Measurements from ENCODE around the gene ZDHHC14. TPM values are rescaled to one million over a fixed set of nuclear protein-coding genes. Genes with fewer than 3 reads are reported as not detected.

The ZDHHC14 gene
- total and polyA plus RNA-seq, 2 of the 8 experiments (the other 6 are each of a cell fraction or from before 2014, with no cell fraction given) = 2.9 to 5.3 TPM

GRCh38 chr6:157699777-157700636 is 319.0 kb downstream of the ZDHHC14 start:
- peaks cover 0 to 7% (median 0%) of the 10 kb centered on the region in 4 experiments; a peak in 2 of 7 replicates for H3K4me1 ChIP-seq (replicated peaks in 1 of 4; ENCODE audit: control insufficient read depth in 3 of 4, insufficient read depth in 4 of 4, low read length in 3 of 4)
- H3K79me2 ChIP-seq (ENCODE audit: control insufficient read depth in 1 of 2, insufficient read depth in 2 of 2, low read length in 2 of 2) = no peaks in the 10 kb centered on the region
- no peaks in the 10 kb centered on the region; a peak in 1 of 4 replicates for H3K9me3 ChIP-seq (ENCODE audit: insufficient read depth in 2 of 2, low read depth in 1 of 2, low read length in 1 of 2)
- H3K14ac ChIP-seq (ENCODE audit: insufficient read length) = no peak overlapping the region
- 71% methylated on average over 17 of the region's 17 CpGs; no CpG with 5 or more reads in 1 of the 2 experiments for WGBS, 2 experiments (ENCODE audit: extremely low coverage in 1 of 2, insufficient coverage in 1 of 2, insufficient read length in 1 of 2, insufficient replicate concordance in 2 of 2, low coverage in 1 of 2, low lambda C conversion rate in 2 of 2, missing lambda C conversion rate in 1 of 2)
- H2AFZ ChIP-seq (ENCODE audit: low read length) = no peak overlapping the region
- no peak overlapping the region for H4K8ac ChIP-seq (ENCODE audit: extremely low read depth, insufficient read depth, low read length)
- H3K56ac ChIP-seq (replicated peaks; ENCODE audit: insufficient read length, low read depth, low read length) = no peak overlapping the region
- no peak overlapping the region for H3K27ac ChIP-seq (ENCODE audit: low read depth, low read length)
- H3K4ac ChIP-seq (replicated peaks; ENCODE audit: insufficient read length, low read depth, low read length) = no peak overlapping the region
- H3K27me3 ChIP-seq (replicated peaks in 1 of 4; ENCODE audit: control insufficient read depth in 3 of 4, extremely low read depth in 1 of 4, insufficient read depth in 3 of 4, low read length in 3 of 4) = no peaks in the 10 kb centered on the region
- peak overlapping the region; percentile 97; the same call in 1 of the 2 replicates for H2BK15ac ChIP-seq (ENCODE audit: low read length)
- no peak overlapping the region for H3K9ac ChIP-seq (replicated peaks in 1 of 4; ENCODE audit: extremely low read depth in 1 of 4, low read depth in 3 of 4, low read length in 3 of 4)
- H2BK12ac ChIP-seq (ENCODE audit: low read depth, low read length) = peak overlapping the region; percentile 77; the same call in 1 of the 2 replicates
- no peak overlapping the region for H4K5ac ChIP-seq (ENCODE audit: insufficient read length, low read depth, low read length)
- H4K91ac ChIP-seq (replicated peaks; ENCODE audit: insufficient read length, low read length) = peak overlapping the region; percentile 65
- no peaks in the 10 kb centered on the region for H4K20me1 ChIP-seq (replicated peaks in 1 of 2; ENCODE audit: control insufficient read depth in 1 of 2, insufficient read depth in 2 of 2, low read length in 2 of 2)
- H2AK5ac ChIP-seq (ENCODE audit: low read depth, low read length) = peak overlapping the region; percentile 60; the same call in 1 of the 2 replicates
- peak overlapping the region in 1 of 2 experiments; percentile 3; a peak in 1 of 4 replicates for H3K4me2 ChIP-seq (ENCODE audit: insufficient read depth in 1 of 2, low read depth in 2 of 2, low read length in 2 of 2)
- H3K23ac ChIP-seq (ENCODE audit: insufficient read length) = no peak overlapping the region
- no peaks in the 10 kb centered on the region for H3K23me2 ChIP-seq (ENCODE audit: low read depth, low read length)
- FAIRE-seq = no peak
- no peak overlapping the region for H3K4me3 ChIP-seq (ENCODE audit: extremely low read depth in 1 of 4, insufficient read depth in 2 of 4, low read depth in 3 of 4, low read length in 4 of 4)
- H3K79me1 ChIP-seq (ENCODE audit: low read depth, low read length) = no peaks in the 10 kb centered on the region
- CTCF ChIA-PET (ENCODE audit: partially characterized antibody) = interaction anchor here (1.1 to 1.5 kb wide), 2 partner anchors 10 to 57 kb away, joined by 3 to 4 read pairs; no protein-coding TSS in a partner anchor
- 0 out of 2 replicates have a peak overlapping the region, but pooled peaks have one; percentile 80 for H2BK20ac ChIP-seq (ENCODE audit: low read length)
- H2BK120ac ChIP-seq (replicated peaks; ENCODE audit: low read depth, low read length) = no peak overlapping the region
- H3K18ac ChIP-seq (ENCODE audit: extremely low read depth, low read length) = peak overlapping the region; percentile 60; the same call in 1 of the 2 replicates
- no peaks in the 10 kb centered on the region for H3K36me3 ChIP-seq (ENCODE audit: control insufficient read depth in 2 of 4, insufficient read depth in 4 of 4, low read length in 3 of 4)
- POLR2A ChIA-PET (ENCODE audit: partially characterized antibody) = interaction anchor here (1.1 to 1.2 kb wide), 2 partner anchors 18 to 63 kb away, joined by 3 read pairs; no protein-coding TSS in a partner anchor
- H2BK5ac ChIP-seq (ENCODE audit: low read depth, low read length) = peak overlapping the region; percentile 75; the same call in 1 of the 2 replicates
- TF ChIP-seq CHD2 (IDR thresholded peaks at IDR 0.05; ENCODE audit: low read length) = no peak
- no peak for TF ChIP-seq TEAD4 (IDR thresholded peaks at IDR 0.05; ENCODE audit: low read depth, low read length)
- no peak for TF ChIP-seq SP2 (IDR thresholded peaks at IDR 0.05; ENCODE audit: low read length)
- TF ChIP-seq, protein P1, sequence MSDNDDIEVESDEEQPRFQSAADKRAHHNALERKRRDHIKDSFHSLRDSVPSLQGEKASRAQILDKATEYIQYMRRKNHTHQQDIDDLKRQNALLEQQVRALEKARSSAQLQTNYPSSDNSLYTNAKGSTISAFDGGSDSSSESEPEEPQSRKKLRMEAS (IDR thresholded peaks at IDR 0.05) = 0 out of 2 replicates have a peak, but pooled peaks have one; percentile 25
- DNase-seq (ENCODE audit: low read depth in 1 of 2, low spot score in 2 of 2) = no peak
